Mesenchymal stem cell (in vitro differentiated cells and primary cell): ENCODE measurements around the gene CXCL11.

Experiments used
- DNase-seq: peaks from one replicate; pipeline ENCODE4 v3.0.0-alpha.2; 2013
- H2AFZ ChIP-seq: one replicate; pipeline ENCODE4 v1.6.1; 2013; ENCODE audit warnings: low read depth, mild to moderate bottlenecking, control low read depth, inconsistent platforms, low read length, moderate library complexity
- H2AK5ac ChIP-seq: 2 replicates; pipeline ENCODE4 v1.6.1; 2013; ENCODE audit warnings: low read length, moderate library complexity, mild to moderate bottlenecking, inconsistent platforms; ENCODE audit not compliant: severe bottlenecking
- H2BK120ac ChIP-seq: one replicate; pipeline ENCODE4 v1.6.1; 2013; ENCODE audit warnings: low read depth, mild to moderate bottlenecking, inconsistent platforms, low read length, moderate library complexity
- H2BK12ac ChIP-seq, 2 experiments: one replicate each; pipeline ENCODE4 v1.6.1; 2013; ENCODE audit warnings: inconsistent platforms in 2 of 2, low read length in 2 of 2, mild to moderate bottlenecking in 2 of 2, moderate library complexity in 2 of 2, control low read depth in 1 of 2
- H2BK15ac ChIP-seq: one replicate; pipeline ENCODE4 v1.6.1; 2013; ENCODE audit warnings: mild to moderate bottlenecking, low read depth, inconsistent platforms; ENCODE audit not compliant: poor library complexity, severe bottlenecking
- H2BK5ac ChIP-seq: 2 replicates; pipeline ENCODE4 v1.6.1; 2013; ENCODE audit warnings: low read depth, mild to moderate bottlenecking, low read length, control low read depth, inconsistent platforms; ENCODE audit not compliant: poor library complexity, severe bottlenecking
- H3K14ac ChIP-seq, 2 experiments: one replicate each; pipeline ENCODE4 v1.6.1; 2013; ENCODE audit warnings: inconsistent platforms in 2 of 2, low read length in 2 of 2, control low read depth in 1 of 2, mild to moderate bottlenecking in 1 of 2, moderate library complexity in 1 of 2
- H3K18ac ChIP-seq, 2 experiments: one replicate each; pipeline ENCODE4 v1.6.1; 2013; ENCODE audit warnings: inconsistent platforms in 2 of 2, low read length in 2 of 2, control low read depth in 1 of 2, low read depth in 1 of 2, mild to moderate bottlenecking in 1 of 2
- H3K23ac ChIP-seq, 2 experiments: one replicate each; pipeline ENCODE4 v1.6.1; 2013; ENCODE audit warnings: inconsistent platforms in 2 of 2, low read length in 2 of 2, mild to moderate bottlenecking in 2 of 2, moderate library complexity in 2 of 2, control low read depth in 1 of 2
- H3K27ac ChIP-seq: 2 replicates; pipeline ENCODE4 v1.5.1; 2013; ENCODE audit warnings: mild to moderate bottlenecking, moderate library complexity, low read length, control low read depth, inconsistent platforms; ENCODE audit not compliant: poor library complexity, severe bottlenecking
- H3K27me3 ChIP-seq, 2 experiments: 2 replicates each; pipeline versions ENCODE4 v1.6.1 to v1.7.0; 2013; ENCODE audit warnings: low read length in 2 of 2, mild to moderate bottlenecking in 2 of 2, moderate library complexity in 2 of 2, control low read depth in 1 of 2, inconsistent platforms in 1 of 2; ENCODE audit not compliant: control insufficient read depth in 1 of 2, insufficient read depth in 1 of 2
- H3K36me3 ChIP-seq, 2 experiments: 2 replicates each; pipeline versions ENCODE4 v1.6.1 to v1.7.0; 2013; ENCODE audit warnings: low read length in 2 of 2, control low read depth in 1 of 2, inconsistent platforms in 1 of 2, low read depth in 1 of 2, mild to moderate bottlenecking in 1 of 2; ENCODE audit not compliant: insufficient read depth in 2 of 2, control insufficient read depth in 1 of 2
- H3K4ac ChIP-seq, 2 experiments: one replicate each; pipeline ENCODE4 v1.6.1; 2013; ENCODE audit warnings: inconsistent platforms in 2 of 2, low read length in 2 of 2, mild to moderate bottlenecking in 2 of 2, moderate library complexity in 2 of 2, control low read depth in 1 of 2, low read depth in 1 of 2
- H3K4me1 ChIP-seq: 2 replicates; pipeline ENCODE4 v1.6.1; 2013; ENCODE audit warnings: low read depth, low read length, control low read depth; ENCODE audit not compliant: control insufficient read depth, insufficient read depth
- H3K4me2 ChIP-seq: 2 replicates; pipeline ENCODE4 v1.6.1; 2013; ENCODE audit warnings: low read length, mild to moderate bottlenecking, inconsistent platforms; ENCODE audit not compliant: poor library complexity, severe bottlenecking
- H3K4me3 ChIP-seq, 2 experiments: 2 replicates each; pipeline versions ENCODE4 v1.5.1 to v1.7.0; 2013; ENCODE audit warnings: low read length in 2 of 2, mild to moderate bottlenecking in 2 of 2, control low read depth in 1 of 2, low read depth in 1 of 2; ENCODE audit not compliant: insufficient read depth in 1 of 2
- H3K79me1 ChIP-seq: replicated peaks from 2 replicates; pipeline ENCODE4 v1.6.1; 2013; ENCODE audit warnings: mild to moderate bottlenecking, control low read depth, low read length, inconsistent platforms; ENCODE audit not compliant: poor library complexity, severe bottlenecking
- H3K9ac ChIP-seq: 2 replicates; pipeline ENCODE4 v1.7.0; 2013; ENCODE audit warnings: mild to moderate bottlenecking, low read length, moderate library complexity
- H3K9me3 ChIP-seq: 2 replicates; pipeline ENCODE4 v1.7.0; 2013; ENCODE audit warnings: mild to moderate bottlenecking, low read length; ENCODE audit not compliant: control insufficient read depth
- H4K8ac ChIP-seq: one replicate; pipeline ENCODE4 v1.6.1; 2013; ENCODE audit warnings: inconsistent platforms, mild to moderate bottlenecking, low read length, moderate library complexity
- H4K91ac ChIP-seq: one replicate; pipeline ENCODE4 v1.6.1; 2013; ENCODE audit warnings: mild to moderate bottlenecking, low read length, inconsistent platforms
- WGBS: methylation state at CpG from one replicate; pipeline ENCODE4 v1.1.7; 2013; ENCODE audit warnings: mixed read lengths; 5-methylcytosine and 5-hydroxymethylcytosine counted together

Gene CXCL11

DNA sequence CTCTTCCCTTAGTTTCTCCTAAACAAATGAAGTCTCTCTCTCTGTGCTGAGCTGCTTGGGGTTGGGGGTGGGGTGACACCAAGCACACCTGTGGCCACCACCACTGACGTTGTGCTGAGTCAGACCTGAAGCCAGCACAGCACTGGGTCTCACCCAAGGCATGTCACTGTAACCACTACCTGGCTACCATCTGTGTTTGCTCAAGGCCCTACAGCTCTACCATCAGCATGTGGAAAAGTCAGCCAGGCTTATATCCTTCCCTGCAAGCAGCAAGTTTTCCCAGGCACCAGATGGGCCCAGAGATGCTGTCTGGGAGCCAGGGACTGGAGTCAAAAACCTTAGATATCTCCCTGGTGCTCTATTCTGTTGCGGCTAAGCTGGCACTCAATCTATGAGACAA is 19.5 kb downstream of the CXCL11 start:
- peaks cover 3% of the 10 kb centered on the region for H3K4me1 ChIP-seq
- no peaks in the 10 kb centered on the region for H3K79me1 ChIP-seq
- 89% methylated on average over 2 of the region's 2 CpGs for WGBS
- H2BK15ac ChIP-seq = no peak overlapping the region
- H3K4me2 ChIP-seq = no peak overlapping the region
- H3K27me3 ChIP-seq = peaks cover 0 to under 1% of the 10 kb centered on the region in 2 experiments
- no peak overlapping the region for H2AK5ac ChIP-seq
- H3K4me3 ChIP-seq = no peak overlapping the region
- no peak overlapping the region for H4K8ac ChIP-seq
- no peak overlapping the region for H3K9ac ChIP-seq
- H4K91ac ChIP-seq = no peak overlapping the region
- no peak overlapping the region for H3K14ac ChIP-seq
- H2BK120ac ChIP-seq = no peak overlapping the region
- peak overlapping the region in 1 of 2 experiments; percentile 16 for H2BK12ac ChIP-seq
- H3K9me3 ChIP-seq = no peaks in the 10 kb centered on the region
- H3K18ac ChIP-seq = no peak overlapping the region
- H3K4ac ChIP-seq = no peak overlapping the region
- peak overlapping the region in 1 of 2 experiments; percentile 69 for H3K23ac ChIP-seq
- no peak overlapping the region for H3K27ac ChIP-seq
- no peak for DNase-seq
- H2AFZ ChIP-seq = no peak overlapping the region
- H3K36me3 ChIP-seq = no peaks in the 10 kb centered on the region
- H2BK5ac ChIP-seq = no peak overlapping the region

DNA sequence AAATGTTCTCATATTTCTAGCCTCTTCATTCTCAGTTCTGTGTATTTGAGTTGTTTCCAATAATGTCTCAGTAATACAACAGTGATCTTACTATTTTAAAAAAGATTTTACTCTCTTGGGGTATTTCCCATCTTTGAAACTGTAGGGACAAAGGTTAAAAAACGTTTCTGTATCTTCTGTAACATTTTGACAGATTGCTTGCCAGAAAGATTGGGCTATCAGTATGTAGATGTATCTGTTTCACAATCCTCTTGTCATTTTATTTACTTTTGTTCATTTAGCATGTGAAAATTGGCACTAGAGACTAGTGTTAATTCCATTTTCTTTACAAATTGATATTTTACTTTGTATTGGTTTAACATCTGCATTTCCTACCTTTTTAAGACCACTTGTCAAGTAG is 22.3 kb downstream of the CXCL11 start:
- no peaks in the 10 kb centered on the region for H3K79me1 ChIP-seq
- H3K4me2 ChIP-seq = no peak overlapping the region
- no peak overlapping the region for H2AK5ac ChIP-seq
- H2BK12ac ChIP-seq = no peak overlapping the region
- no peak overlapping the region for H3K4me3 ChIP-seq
- no peak overlapping the region for H2AFZ ChIP-seq
- H3K27me3 ChIP-seq = no peaks in the 10 kb centered on the region
- no peak overlapping the region for H3K4ac ChIP-seq
- H2BK120ac ChIP-seq = no peak overlapping the region
- no peaks in the 10 kb centered on the region for H3K36me3 ChIP-seq
- H3K18ac ChIP-seq = no peak overlapping the region
- no peak overlapping the region for H4K8ac ChIP-seq
- DNase-seq = no peak
- H4K91ac ChIP-seq = no peak overlapping the region
- no peak overlapping the region for H3K14ac ChIP-seq
- H3K4me1 ChIP-seq = peaks cover 3% of the 10 kb centered on the region
- no peak overlapping the region for H2BK5ac ChIP-seq
- H3K9me3 ChIP-seq = no peaks in the 10 kb centered on the region
- H3K27ac ChIP-seq = no peak overlapping the region
- H2BK15ac ChIP-seq = no peak overlapping the region
- H3K23ac ChIP-seq = no peak overlapping the region
- no peak overlapping the region for H3K9ac ChIP-seq
- WGBS = 50% methylated on average over 1 of the region's 1 CpG

DNA sequence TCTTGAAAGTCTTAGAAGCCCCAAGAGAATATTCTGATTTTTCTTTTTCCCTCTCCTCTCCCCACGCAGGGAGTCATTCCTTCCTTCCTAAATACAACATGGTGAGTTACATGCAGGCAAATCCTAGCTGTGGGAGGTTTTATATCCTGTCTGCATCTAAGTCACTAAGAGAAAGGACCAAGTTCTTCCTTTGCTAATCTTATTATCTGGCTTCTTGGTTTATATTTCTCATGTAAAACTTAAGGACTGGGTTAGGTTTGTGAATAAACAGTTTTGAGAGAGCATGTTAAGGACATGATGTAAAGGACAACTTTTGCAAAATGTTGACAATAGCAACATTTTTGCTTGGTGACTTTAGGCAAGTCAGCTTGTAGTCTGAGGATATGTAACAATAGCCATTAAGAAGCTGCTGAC is 23.5 kb downstream of the CXCL11 start:
- H2BK12ac ChIP-seq = no peak overlapping the region
- DNase-seq = peak; percentile 80
- no peak overlapping the region for H3K23ac ChIP-seq
- H3K14ac ChIP-seq = no peak overlapping the region
- H2BK5ac ChIP-seq = no peak overlapping the region
- peaks cover 3% of the 10 kb centered on the region for H3K4me1 ChIP-seq
- H3K9ac ChIP-seq = peak overlapping the region; percentile 85
- no peak overlapping the region for H3K18ac ChIP-seq
- no peak overlapping the region for H2BK15ac ChIP-seq
- no peaks in the 10 kb centered on the region for H3K79me1 ChIP-seq
- no peaks in the 10 kb centered on the region for H3K27me3 ChIP-seq
- peak overlapping the region in 1 of 2 experiments; percentile 58 for H3K4ac ChIP-seq
- no peak overlapping the region for H3K27ac ChIP-seq
- no peaks in the 10 kb centered on the region for H3K36me3 ChIP-seq
- H3K4me3 ChIP-seq = peak overlapping the region in 1 of 2 experiments; percentile 45
- no peak overlapping the region for H4K91ac ChIP-seq
- H2AK5ac ChIP-seq = no peak overlapping the region
- no CpG with 5 or more reads among the region's 1 CpG for WGBS
- no peaks in the 10 kb centered on the region for H3K9me3 ChIP-seq
- H2AFZ ChIP-seq = no peak overlapping the region
- H3K4me2 ChIP-seq = no peak overlapping the region
- no peak overlapping the region for H4K8ac ChIP-seq
- H2BK120ac ChIP-seq = no peak overlapping the region

DNA sequence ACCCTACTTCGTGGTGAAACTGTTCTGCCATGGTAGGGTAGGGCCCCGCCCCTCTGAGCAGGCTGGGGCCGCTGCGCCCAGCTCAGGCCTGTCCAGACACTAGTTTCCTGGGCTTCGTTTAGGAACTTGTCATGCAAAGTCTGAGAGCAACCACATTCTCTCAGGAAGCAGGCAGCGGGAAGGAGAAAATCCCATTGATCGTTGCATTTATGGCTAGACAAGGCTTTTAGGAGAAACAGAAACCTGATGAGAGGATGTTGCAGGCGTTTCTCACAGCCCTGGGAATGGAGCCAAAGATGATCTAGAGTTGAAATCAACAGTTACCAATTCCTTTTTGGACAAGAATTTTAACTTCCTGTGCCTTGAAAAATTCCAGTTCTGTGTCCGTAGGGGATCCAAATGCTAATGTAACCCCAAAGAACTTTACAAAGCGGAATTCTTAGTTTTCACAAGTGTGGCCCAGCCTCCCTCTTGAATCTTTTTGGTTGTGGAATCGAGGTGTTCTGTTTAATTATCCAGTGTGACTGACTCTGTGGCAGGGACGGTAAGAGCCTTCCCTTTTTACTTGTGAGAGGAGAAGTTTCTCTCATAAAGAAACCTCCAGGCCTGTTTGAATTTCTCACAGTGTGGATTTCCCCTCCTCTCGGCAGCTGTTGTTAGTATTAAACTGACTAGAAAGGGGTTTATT is 24.0 kb downstream of the CXCL11 start:
- Histone ChIP-seq H3K14ac (no peak overlapping the region), H4K8ac (peak overlapping the region; percentile 91), H3K4me2 (no peak overlapping the region), H2BK120ac (peak overlapping the region; percentile 55), H3K4me3 (peak overlapping the region in 1 of 2 experiments; percentile 45), H2BK15ac (peak overlapping the region; percentile 75), H3K36me3 (no peaks in the 10 kb centered on the region), H3K79me1 (no peaks in the 10 kb centered on the region), H2AFZ (peak overlapping the region; percentile 33), H3K18ac (peak overlapping the region; percentile 59 to 94), H3K27ac (no peak overlapping the region), H3K4ac (peak overlapping the region; percentile 52 to 78), H3K4me1 (peaks cover 3% of the 10 kb centered on the region), H3K27me3 (no peaks in the 10 kb centered on the region), H2AK5ac (no peak overlapping the region), H4K91ac (peak overlapping the region; percentile 67), H3K9me3 (no peaks in the 10 kb centered on the region), H2BK12ac (peak overlapping the region; percentile 64 to 89), H2BK5ac (no peak overlapping the region), H3K9ac (peak overlapping the region; percentile 85), H3K23ac (no peak overlapping the region)
- WGBS = 45% methylated on average over 11 of the region's 13 CpGs
- DNase-seq = peak; percentile 88
